GM21528 (cell line): Measurements from ENCODE around the gene TMC5.

Source experiments
- ATAC-seq: cut with Tn5 transposase; IDR thresholded peaks from one replicate; pipeline ENCODE4 v1.9.1; 2021; ENCODE audit warnings: mild to moderate bottlenecking, moderate library complexity; ENCODE audit not compliant: unreplicated experiment, low FRiP score

Gene TMC5

DNA sequence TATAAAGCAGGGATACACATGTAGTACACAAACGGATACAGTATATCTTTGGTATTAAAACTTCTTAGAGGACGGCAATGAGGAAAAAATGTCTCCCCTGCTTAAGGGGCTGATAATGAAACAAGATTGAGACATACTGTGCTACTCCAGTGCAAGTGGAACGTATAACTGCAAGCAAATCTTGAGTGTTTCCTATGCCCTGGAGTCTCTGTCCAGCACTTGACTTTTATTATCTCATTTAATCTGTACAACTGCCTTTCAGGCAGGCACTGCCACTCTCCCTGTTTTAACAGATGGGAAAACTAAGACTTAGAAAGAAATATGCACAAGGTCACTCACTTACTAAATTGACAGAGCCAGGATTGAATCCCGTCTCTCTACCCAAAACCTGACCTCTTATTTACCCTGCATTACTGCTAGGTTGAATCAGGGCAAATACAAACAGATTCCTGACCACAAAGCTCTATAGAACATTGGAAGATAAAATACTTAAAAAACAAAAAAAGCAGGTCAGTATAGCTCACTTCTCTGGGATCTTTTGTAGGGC is 28.7 kb downstream of the TMC5 start:
- no peak for ATAC-seq

DNA sequence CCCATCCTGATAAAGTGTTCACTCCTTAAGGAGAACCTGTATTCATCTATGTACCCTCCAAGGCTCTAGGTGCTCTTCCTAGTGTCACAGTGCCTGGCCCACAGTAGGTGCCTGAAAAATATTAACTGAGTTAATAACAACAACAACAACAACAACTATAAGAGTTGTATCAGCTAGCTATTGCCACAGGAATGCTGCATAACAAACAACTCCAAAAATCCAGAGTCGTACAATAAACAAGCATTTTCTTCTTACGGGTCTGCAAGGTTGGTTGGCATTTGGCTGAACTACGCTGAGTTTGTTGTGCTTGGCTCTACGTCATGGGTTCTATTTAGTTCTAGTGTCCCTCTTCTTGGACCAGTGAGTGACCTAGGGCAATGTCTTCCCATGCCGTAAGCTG is 29.2 kb downstream of the TMC5 start:
- ATAC-seq, result no peak

DNA sequence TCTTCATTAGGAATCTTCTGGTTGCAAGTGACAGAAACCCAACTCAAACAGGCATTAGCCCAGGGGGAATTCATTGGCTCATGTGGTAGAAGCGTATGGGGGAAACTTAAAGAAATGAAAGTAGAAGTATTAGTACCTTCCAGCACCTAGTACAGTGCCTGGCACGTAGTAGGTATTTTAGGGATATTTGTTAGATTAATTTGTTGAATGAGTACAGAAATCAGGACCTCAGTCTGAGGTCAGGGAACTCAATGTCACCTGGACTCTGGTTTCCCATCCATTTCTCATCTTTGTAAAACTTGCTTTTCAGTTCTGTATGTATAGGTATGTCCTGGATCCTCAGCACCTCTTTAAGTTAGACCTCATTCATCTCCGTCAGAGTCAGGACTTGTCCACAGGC is 32.5 kb downstream of the TMC5 start:
- no peak for ATAC-seq

DNA sequence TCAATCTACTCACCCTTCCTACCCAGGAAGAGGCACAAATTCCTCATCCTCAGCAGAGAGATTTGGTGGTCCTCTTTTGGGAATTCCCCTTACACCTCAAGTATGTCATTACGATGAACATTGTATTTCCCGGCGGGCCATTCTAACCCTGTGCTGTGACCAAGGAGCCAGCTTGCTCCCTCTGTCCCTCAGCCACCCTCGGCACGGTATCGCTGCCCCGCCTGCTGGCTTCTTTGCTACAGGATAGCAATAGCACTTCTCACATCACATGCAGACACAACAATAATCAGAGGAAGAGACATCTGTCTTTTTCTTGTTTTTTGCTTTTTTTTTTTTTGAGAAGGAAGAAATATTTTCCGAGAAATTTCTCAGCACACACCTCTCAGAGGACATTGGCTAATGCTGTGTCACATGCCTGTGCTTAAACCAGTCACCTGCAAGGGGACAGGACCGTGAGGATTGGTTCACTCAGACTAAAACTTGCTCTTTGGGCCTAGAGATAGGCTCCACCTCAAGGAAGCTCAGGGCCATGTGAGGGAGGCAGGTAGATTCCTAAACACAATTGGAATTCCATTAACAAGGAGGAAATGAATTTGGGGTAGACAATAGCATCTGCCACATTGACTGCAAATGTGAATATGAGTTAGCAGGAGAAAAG is 41.2 kb downstream of the TMC5 start:
- ATAC-seq, result no peak

GRCh38 chr16:19460397-19460796 is 42.7 kb downstream of the TMC5 start:
- ATAC-seq, result no peak

GRCh38 chr16:19463468-19464315 is 46.0 kb downstream of the TMC5 start:
- no peak for ATAC-seq

DNA sequence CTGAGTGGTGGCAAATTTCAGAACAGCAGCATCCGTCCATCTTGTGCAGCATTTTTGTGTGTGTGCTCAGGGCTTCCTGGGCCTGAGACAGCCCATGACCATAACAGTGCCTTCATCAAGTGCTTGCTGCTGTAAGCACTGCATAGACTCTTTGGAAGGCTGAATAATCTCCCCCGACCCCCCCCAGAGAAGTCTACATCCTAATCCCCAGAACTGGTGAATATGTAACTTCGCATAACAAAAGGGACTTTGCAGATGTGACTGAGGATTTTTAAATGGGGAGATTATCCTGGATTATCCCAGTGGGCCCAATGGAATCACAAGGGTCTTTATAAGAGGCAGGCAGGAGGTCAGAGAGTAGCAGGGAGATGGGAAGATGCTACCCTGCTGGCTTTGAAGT is 50.6 kb downstream of the TMC5 start:
- no peak for ATAC-seq

GRCh38 chr16:19472482-19472881 is 54.8 kb downstream of the TMC5 start:
- ATAC-seq, result no peak

GRCh38 chr16:19474617-19475016 is 56.9 kb downstream of the TMC5 start:
- no peak for ATAC-seq

DNA sequence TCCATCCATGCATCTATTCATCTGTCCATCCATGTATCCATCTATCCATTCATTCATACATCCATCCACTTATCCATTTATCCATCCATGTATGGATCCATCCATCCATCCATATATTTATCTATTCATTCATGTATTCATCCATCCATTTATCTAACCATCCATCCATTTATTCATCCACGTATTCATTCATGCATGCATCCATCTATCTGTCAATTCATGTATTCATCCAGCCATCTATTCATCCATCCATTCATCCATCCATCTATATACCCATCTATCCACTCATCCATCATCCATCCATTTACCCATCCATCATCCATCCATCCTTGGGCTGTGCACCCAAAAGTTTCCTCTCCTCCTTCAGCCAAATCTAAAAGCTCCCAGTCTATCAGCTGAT is 60.8 kb downstream of the TMC5 start:
- ATAC-seq, result no peak

DNA sequence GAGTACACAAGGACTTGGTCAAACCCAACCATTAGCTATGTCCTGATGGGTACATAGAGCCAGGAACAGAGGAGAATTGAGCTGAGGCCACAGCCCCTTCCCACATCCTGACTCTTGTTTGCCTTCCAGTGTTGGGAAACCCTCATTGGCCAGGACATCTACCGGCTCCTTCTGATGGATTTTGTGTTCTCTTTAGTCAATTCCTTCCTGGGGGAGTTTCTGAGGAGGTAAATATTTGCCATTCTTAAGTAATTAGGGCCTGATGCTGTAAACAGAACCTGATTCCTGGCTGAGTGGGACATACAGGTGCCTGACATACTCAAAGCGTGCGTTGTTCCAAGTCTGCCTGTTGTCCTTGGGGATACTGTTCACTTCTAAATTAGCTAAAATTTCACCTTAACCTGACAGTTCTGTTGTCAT is 61.6 kb downstream of the TMC5 start:
- no peak for ATAC-seq

DNA sequence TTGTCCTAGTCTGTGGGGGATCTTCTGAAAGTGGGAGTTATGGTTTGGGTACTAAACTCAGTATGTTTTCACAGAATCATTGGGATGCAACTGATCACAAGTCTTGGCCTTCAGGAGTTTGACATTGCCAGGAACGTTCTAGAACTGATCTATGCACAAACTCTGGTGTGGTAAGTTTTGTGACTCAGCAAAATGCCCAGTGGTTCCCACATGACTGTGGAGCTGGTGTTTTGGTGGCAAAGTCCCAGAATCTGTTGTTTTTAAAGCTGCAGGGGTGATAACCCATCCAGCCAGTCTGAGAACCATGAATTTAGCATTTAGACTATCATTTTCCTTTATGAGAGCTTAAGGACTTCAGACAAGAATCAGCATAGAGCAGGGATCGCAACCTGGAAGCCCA is 63.6 kb downstream of the TMC5 start:
- no peak for ATAC-seq

DNA sequence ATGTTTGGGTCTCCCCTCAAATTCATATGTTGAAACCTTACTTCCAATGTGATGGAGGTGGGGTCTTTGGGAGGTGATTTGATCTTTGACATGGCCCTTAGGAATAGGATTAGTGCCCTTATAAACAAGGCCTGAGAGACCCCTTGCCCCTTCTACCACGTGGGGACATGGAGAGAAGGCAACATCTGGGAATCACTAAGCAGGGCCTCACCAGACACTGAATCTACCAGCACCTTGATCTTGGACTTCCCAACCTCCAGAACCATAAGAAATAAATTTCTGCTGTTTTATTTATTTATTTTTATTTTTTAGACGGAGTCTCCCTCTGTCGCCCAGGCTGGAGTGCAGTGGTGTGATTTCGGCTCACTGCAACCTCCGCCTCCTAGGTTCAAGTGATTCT is 64.1 kb downstream of the TMC5 start:
- ATAC-seq, result no peak

GRCh38 chr16:19482291-19482690 is 64.6 kb downstream of the TMC5 start:
- no peak for ATAC-seq

GRCh38 chr16:19484096-19484495 is 66.4 kb downstream of the TMC5 start:
- ATAC-seq, result no peak

DNA sequence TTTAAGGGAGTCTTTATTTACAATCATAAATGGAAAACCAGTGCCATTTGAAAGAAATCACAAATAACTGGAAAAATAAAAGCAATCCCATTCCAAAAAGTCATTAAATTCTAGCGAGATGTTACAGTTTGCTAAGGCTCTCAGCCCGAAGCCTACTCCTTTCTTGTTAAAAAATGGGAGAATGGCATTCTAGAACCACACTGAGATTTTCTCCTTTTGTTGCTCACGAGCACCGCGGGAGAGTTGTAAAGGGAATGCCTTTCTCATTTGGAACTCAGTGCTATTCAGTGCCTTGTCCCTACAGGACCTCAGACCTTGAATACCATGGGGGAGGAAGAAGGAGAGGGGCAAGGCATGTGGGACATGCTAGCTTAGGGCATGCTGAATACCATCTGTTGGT is 67.9 kb downstream of the TMC5 start:
- no peak for ATAC-seq

GRCh38 chr16:19486051-19486450 is 68.4 kb downstream of the TMC5 start:
- ATAC-seq, result no peak

DNA sequence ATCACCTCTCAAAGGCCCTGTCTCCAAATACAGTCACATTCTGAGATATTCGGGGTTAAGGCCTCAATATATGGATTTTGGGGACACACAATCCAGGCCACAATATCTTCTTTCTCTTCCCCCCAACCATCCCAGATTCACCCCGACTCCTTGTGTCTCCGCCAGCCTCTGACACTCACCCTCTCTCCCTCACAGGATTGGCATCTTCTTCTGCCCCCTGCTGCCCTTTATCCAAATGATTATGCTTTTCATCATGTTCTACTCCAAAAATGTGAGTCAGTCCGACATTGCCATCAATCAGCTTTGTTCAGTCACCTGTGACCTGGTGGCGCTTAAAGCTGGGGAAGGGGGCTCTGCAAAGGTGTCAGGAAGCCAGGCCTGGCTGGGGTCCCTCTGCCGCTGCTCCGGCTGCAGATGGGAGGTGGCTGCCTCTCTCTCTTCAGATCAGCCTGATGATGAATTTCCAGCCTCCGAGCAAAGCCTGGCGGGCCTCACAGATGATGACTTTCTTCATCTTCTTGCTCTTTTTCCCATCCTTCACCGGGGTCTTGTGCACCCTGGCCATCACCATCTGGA is 69.2 kb downstream of the TMC5 start:
- ATAC-seq, result no peak

DNA sequence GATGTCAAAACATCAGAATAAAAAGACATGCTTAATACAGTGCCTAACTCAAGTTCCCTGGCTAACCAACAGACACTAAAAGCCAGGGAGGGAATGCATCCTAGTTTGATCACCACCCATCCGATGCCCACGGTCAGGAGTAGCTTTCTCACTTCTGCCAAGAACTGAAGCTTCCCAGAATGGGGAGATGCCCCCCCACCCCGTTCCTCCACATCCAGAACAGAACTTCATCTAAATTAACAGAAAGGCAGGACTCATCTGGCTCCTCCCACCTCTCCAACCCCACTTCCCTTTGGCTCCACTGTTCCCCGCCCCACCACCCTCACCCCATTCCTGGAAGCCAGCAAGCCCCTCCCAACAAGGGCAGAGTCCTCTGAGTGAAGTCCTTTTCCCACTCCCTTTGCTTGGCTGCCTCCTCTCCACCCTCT is 70.5 kb downstream of the TMC5 start:
- ATAC-seq, result no peak

GRCh38 chr16:19490619-19491018 is 72.9 kb downstream of the TMC5 start:
- ATAC-seq, result no peak

GRCh38 chr16:19497176-19497575 is 79.5 kb downstream of the TMC5 start:
- ATAC-seq, result no peak
